ENCODE measurements around the gene GOLGA6L2.
A peak's percentile ranks its signal among the peaks of the same experiment; 100 is the strongest.
"Not testable (repeated sequence)": the region's sequence is repeated elsewhere in the genome, so short reads cannot be mapped to it uniquely, and the experiment has no call there.

Gene GOLGA6L2, protein sequence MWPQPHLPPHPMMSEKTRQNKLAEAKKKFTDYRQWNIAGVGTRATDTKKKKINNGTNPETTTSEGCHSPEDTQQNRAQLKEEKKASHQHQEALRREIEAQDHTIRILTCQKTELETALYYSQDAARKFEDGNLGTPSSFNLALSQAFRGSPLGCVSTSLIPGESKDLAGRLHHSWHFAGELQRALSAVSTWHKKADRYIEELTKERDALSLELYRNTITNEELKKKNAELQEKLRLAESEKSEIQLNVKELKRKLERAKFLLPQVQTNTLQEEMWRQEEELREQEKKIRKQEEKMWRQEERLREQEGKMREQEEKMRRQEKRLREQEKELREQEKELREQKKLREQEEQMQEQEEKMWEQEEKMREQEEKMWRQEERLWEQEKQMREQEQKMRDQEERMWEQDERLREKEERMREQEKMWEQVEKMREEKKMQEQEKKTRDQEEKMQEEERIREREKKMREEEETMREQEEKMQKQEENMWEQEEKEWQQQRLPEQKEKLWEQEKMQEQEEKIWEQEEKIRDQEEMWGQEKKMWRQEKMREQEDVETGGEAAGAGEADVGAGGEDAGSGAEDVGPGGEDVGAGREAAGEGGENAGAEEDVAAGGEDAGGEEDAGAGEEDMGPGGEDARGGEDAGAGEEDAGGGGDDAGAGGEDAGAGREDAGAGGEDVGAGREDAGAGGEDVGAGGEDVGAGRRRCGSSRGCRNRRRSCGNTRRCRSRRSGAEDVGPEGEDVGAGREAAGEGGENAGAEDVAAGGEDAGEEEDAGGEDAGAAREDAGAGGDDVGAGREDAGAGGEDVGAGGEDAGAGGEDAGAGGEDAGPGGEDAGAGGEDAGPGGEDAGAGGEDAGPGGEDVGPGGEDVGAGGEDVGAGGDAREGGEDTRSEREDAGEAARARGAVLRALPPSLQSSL

DNA sequence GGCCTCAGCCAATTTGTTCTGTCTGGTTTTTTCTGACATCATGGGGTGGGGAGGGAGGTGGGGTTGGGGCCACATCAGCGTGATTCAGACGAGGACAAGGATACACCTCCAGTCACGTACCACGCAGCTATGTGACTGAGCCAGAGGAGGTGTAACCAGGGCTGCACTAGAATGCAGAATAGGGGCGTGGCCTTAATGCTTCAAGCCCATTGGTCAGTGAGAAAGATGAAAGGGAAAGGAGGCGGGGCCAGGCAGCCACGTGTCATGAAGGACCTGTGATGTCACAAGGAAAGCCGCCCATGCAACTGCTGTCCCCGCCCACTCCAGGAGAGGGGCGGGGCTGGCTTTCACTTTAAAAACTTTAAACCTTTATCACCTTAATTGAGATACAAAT, at the start of gene GOLGA6L2:
GOLGA6L2 (minus strand) TSS at position 137 of the 394 bp plus-strand sequence; CDS start at position 75, 62 bp downstream.
- DNase-seq: peak; percentile 2

DNA sequence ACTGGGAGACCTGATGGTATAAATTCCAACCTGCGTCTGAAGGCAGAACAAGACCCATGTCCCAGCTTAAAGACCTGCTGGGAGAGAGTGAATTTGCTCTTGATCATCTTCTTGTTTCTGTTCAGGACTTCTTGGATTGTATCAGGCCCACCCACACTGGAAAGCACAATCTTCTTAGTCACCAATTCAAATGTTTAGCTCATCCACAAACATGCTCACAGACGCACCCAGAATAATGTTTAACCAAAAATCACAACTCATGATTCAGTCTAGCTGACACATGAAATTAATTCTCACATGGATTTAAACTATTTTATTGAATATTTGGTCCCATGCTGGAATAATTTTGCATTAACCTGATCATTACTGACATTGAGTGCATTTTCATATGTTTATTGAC, 37.8 kb upstream of the GOLGA6L2 start:
- no peak for DNase-seq

DNA sequence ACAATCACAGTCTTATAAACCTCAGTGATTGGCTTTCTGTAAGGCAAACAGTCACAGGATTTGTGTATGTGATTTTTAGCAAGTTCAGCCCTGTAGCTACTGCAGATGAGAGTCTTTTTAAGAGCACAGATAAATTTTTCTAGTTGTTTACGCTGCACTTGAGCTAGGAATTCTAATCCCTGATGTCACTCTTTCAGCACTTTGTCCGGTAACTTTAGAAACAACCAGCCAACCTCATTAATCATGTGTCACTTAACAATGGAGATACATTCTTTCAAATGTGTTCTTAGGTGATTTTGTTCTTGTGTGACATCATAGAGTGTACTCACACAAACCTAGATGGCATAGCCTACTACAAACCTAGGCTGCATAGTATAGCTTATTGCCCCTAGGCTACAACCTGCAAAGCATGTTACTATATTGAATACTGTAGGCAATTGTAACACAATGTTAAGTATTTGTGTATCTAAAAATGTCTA, 36.8 kb upstream of the GOLGA6L2 start:
- DNase-seq: no peak

DNA sequence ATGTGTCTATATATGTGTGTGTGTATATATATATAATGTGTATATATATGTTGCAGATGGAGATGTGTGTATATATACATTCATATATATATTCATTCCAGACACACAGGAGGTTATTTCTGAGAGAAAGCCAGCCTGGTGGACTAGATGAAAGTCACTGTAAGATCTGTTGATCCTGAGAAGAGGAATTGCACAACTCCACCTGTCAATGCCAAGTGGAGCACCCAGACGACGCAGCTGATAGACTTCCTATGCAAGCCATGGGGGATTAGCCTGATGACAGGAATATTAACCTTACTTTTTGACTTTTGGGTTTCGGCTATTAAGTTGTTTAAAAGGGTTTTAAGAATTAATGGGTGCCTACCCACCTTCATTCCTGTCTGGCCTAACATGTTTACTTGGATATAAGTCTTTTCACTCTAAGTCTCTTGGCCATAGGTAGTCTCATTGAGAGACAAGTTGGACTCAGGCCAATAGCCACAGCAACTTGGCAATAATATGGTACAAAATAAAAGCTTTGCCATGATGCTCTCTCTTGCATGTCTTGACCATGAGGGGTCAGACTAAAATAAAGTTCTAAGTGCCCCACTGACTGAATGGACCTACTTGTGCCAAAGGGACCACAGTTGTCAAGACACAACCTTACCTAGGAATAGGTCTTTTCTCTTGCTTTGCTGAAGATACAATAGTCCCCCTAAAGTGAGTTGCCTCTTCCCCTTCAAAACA, 35.9 kb upstream of the GOLGA6L2 start:
- DNase-seq: no peak

DNA sequence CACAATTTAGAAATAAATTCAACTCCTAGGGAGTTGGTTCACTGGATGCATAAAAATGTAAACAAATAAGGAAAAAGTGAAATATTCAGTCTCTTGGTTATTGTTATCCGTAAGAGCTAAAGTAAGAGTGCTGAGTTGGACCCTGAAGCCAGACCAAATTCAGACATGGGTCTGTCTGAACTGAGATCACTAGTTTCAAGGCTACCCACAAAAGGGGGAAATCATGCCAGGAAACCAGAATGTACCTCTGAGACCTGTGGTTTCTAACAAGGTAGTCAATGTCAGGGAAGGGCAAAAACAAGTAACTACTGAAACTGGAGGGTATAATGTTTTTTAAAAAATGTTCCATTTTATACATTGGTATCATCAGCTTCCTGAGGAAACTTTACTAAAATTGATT, 35.2 kb upstream of the GOLGA6L2 start:
- no peak for DNase-seq

DNA sequence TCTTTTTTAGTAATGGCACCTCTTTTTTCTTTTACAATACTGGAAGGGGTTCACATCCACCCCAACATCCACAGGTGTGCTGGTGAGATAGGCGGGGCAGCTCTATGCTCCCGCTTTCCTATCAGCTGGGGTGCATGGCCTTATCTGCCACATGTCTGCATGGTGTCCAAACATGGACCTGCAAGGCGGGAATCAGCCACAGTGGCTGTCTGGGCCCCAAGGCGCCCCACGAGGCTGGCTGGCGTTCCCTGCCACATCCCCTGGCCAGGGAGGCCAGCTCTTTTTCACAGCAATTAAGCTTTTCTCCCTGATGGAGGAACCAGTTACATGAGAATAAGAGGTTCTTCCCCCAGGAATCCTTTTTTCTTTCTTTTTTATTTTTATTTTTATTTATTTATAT, 30.9 kb upstream of the GOLGA6L2 start:
- no peak for DNase-seq

DNA sequence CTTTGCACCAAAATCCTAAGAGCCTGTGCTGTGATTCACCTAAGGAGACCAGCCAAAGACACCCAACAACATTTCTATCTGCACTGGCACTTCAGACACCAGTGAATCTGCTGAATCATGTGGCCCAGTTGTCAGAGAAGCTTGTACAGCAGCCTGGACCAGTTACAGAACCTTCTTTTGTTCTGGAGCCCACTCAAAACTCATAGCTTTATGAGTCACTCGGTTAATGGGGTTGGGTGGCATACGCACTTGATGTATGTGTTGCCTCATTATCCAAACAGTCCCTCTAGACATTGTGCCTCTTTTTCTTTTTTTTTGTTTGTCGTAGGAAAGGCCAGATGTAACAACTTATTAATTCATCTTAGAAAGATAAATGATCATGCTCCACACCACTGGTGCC, 25.6 kb upstream of the GOLGA6L2 start:
- DNase-seq: no peak

DNA sequence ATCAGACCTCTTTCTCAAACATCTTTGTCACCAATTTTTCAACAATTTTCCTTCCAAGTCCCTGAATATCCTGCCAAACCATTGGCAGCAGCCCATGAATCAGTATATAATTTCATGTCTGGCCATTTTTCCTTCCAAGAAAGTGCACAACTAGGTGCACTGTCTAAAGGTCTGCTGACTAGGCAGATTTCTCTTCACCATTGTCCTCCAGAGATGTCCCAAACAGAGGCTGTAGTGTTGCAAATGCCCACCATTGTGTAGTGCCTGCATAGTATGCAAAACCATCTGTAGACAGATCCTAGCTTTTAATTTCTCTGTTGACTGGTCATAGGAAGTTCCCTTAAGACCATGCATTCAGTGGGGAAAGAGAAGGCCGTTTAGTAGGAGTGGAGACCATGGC, 25.0 kb upstream of the GOLGA6L2 start:
- DNase-seq: no peak

DNA sequence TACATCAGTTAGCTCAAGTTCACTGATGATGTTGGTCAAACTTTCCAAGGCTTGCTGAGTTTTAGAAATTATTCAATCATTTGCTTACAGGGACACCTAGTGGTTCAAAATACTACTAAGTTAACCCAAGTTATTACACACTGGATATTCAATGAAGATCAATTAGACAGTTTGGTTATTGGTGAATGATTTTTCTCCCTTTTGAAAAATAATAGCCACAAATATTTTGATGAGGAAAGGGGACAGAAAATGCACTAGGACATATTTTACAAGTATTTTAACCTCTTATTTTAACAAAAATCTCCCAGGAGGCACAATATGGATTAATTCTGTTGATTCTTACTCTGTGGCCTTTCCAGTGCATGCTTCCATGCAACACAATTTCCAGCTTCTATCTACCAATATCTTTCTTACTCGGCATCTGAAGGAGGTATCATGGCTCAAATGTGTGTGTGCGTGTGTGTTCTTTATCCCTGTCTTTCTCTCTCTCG, 20.1 kb upstream of the GOLGA6L2 start:
- DNase-seq: peak; percentile 54

DNA sequence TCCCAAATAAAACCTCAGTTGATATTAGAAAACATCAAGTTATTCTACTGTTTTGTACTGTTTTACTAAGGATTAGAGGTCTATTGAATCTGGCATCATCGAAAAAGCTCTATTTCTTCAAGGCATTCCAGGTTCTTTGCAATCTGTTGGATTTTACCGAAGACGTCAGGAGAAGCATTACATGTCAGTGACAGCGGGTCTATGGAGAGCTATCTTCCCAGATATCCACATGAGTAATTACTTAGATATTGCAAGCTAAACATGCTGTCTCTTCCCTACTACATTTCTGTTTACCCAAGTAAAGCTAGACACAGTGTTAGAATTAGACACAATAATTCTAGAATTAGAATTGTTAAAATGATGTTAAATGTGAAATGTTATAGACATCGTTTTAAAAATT, 10.8 kb upstream of the GOLGA6L2 start:
- no peak for DNase-seq

DNA sequence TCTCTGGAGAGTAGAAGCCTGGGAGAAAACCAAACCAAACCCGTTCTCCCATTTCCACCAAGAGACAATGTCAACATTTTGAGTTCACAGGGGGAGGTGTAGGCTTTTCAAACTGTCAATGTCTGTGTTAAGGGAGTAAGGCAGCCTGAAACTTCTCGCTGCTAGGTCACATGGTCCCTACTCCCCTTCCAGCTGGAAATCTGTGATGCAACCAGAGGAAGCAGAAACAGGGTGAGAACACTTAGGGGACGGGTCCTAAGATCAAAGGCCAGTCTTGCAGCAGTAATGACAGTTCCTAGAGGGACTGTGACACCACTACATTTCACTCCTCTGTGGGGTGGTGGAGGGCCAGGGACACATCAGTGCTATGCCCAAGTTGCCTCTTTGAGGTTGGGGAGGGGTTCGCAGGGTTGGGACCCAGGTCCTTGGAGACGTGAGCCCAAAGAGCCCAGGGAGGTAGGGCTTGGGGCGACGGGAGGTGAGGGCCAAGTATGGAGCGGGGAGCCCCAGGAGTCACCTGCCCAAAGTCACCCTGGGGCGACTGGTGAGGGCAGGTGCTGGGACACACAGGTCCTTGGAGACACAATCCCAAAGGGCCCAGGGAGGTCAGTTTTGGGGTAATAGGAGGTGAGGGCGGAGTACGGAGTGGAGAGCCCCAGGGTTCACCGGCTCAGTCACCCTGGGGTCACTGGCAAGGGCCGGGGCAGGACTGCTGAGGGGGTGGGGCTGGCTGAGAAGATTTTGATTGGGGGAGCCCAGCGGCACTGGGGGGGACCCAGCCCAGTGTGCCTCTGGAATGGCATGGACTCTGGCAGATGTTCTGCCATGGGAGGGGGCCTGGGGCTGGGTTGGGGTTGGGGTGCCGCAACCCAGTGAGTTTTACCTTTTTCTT, 582 bp downstream of the GOLGA6L2 start:
- DNase-seq: no peak

DNA sequence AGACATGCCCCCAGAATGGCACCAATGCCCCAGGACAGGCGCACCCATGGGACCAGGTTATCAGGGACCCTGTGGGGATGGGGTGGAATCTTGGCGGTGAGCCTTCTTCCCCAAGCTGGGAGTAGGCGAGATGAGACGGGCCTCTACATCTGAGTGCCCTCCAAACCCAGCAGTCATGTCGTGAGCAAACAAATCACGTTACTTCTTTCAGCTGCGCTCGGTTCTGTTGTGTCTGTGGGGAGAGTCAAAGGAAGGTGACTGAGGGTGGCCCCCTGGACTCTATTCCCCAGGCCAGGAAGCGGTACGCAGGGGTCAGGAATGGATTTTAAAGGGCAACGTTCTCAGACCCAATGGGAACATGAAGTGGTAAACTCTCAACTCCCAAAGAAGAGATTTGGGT, 2.8 kb downstream of the GOLGA6L2 start:
- DNase-seq: no peak

DNA sequence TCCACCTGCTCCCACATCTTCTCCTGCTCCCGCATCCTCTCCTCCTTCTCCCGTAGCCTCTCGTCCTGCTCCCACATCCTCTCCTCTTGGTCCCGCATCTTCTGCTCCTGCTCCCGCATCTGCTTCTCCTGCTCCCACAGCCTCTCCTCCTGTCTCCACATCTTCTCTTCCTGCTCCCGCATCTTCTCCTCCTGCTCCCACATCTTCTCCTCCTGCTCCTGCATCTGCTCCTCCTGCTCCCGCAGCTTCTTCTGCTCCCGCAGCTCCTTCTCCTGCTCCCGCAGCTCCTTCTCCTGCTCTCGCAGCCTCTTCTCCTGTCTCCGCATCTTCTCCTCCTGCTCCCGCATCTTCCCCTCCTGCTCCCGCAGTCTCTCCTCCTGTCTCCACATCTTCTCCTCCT, 5.8 kb downstream of the GOLGA6L2 start:
- no peak for DNase-seq

DNA sequence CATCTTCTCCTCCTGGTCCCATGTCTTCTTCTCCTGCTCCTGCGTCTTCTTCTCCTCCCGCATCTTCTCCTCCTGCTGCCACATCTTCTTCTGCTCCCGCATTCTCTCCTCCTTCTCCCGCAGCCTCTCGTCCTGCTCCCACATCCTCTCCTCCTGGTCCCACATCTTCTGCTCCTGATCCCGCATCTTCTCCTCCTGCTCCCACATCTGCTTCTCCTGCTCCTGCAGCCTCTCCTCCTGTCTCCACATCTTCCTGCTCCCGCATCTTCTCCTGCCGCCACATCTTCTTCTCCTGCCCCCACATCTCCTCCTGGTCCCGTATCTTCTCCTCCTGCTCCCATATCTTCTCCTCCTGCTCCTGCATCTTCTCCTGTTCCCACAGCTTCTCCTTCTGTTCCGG, 6.4 kb downstream of the GOLGA6L2 start:
- no peak for DNase-seq

DNA sequence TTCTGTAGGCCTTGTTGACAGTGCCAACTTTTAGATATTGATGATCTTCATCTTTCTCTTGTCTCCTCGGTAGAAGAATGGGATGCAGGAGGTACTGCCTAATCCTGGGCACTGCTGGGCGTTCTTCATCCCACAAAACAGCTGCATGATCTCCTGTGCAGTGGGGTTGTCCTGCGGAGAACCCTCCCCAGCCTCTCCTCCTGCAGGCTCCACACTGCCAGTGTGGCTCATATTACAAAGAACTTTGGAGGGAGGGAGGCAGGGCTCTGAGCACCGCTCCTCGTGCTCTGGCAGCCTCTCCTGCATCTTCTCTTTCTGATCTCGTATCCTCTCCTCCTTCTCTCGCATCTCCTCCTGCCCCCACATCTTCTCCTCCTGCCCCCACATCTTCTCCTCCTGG, 7.5 kb downstream of the GOLGA6L2 start:
- no peak for DNase-seq

DNA sequence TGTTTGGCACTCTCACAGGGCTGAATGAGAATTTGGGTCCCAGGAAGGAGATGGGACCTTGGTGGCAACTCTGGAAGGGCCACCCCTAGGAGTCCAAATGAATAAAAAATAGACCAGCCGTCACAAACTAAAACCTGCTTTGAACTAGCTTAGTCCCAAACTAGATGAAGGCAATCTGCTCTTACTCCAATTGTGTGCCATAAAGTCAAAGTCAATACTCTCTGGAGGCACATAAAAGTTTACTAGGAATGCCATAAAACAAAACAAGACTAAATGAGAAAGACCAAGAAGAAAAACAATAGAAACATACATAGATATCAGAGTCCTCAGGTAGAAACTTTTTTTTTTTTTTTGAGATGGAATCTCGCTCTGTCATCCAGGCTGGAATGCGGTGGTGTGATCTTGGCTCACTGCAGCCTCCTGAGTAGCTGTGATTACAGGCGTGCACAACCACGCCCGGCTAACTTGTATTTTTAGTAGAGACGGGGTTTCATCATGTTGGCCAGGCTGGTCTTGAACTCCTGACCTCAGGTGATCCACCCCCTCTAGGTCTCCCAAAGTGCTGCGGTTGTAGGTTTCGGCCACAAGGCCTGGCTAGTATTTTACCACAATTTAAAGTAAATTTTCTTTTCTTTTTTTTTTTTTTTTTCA, 8.1 kb downstream of the GOLGA6L2 start:
- DNase-seq: no peak

DNA sequence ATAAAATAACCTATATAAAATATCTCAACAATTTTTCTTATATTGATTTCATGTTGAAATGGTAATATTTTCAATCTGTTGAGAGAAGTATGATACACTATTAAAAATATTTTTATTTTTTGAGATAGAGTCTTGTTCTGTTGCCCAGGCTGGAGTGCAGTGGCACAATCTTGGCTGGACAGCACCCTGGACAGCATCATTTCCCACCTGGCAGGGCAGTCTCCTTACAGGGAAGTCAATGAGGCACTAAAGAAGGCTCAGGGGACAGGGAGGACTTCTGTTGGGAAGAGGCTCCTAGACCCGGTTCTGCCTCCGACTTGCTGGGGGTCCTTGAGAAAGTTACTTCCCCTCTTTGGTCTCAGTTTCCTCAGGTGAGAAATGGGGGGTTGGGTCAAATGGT, 9.4 kb downstream of the GOLGA6L2 start:
- no peak for DNase-seq

DNA sequence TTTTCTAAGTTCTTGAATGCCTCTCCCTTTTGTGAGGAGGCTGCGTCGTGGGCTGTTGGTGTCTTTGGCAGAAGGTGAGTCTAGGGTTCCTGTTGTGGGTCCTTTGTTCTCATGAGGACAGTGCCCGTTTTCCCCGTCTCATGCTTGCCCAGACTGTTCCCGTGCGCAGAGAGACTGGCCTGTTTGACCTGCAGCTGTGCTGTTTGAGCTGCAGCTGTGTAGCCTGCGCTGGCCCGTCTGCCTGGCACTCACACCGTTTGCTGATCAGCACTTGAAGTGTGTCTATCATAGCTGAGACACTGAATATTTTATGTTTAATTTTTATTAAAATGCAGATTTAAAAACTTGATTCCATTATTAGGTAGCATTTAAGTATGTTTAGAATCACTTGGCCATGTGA, 9.9 kb downstream of the GOLGA6L2 start:
- DNase-seq: no peak

DNA sequence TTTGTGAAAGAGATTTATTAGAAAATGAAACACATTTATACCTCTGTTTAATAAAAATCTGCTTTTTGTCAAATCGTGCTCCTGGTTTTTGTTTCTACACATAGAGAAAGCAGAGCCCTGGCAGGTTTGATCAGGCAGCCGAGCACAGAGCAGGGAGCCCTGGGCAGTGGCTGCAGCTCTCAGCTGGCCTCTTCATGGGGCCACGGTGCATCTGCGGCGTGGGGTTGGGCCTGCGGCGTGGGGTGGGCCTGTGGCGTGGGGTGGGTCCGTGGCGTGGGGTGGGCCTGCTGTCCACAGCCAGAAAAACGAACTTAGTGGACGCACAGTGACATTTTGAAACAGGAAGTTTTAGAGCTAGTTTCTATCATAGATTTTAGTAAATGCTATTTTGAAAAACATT, 10.6 kb downstream of the GOLGA6L2 start:
- no peak for DNase-seq

DNA sequence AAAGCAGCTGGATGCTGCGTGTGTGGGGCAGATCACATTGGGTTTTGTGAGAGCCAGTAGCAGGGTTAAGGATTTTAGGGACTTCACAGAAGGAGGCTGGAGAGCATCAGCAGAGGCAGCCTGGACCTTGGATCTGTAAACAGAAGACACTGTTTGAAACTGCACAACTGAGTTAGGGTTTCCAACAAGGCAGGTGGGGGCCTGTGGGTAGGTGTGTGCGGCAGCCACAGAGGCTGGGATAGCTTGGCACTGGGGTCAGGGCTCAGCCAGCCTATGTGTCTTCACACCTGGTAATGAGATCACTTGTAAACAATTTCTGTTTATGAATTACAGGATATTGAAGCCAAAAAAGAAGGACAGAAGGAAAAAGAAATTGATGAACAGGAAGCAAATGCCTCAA, 12.3 kb downstream of the GOLGA6L2 start:
- not testable (repeated sequence) for DNase-seq

DNA sequence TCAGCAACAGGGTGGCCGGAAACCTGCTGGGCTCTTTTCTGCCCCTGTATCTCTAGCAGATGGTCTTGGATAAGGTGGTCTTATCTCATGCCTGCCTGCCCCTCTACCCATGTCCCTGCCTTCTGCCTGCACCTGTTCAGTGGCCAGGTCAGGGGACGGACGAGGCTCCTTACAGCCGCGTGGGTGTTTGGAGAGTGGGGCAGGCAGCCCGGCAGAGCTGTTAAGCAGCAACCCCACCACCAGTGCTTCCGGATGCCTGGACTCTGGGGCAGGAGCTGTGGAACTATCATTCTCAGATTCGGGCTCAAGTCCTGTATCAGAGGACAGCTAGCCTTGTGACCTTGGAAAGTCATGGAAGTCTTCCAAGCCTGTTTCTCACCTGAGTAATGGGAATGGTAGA, 21.7 kb downstream of the GOLGA6L2 start:
- DNase-seq: not testable (repeated sequence)
